ENCODE measurements around the gene DCBLD1. TPM values are rescaled to one million over a fixed set of nuclear protein-coding genes. Genes with fewer than 3 reads are reported as not detected.

DCBLD1 gene
- total RNA-seq, 1 donor from 2014 or later, result 3.8 TPM

- intact Hi-C loops (cut with micrococcal nuclease), result no loop called here
Observed at GRCh38 chr6:117521791-117522502, 39.5 kb downstream of the DCBLD1 start.

- intact Hi-C loops (cut with micrococcal nuclease), result no loop called here
Observed at GRCh38 chr6:117525607-117526006, 43.1 kb downstream of the DCBLD1 start.

GRCh38 chr6:117530467-117531242, 48.2 kb downstream of the DCBLD1 start:
- intact Hi-C loops (cut with micrococcal nuclease), result no loop called here

- intact Hi-C loops (cut with micrococcal nuclease), result no loop called here
Observed at GRCh38 chr6:117531346-117531745, 48.9 kb downstream of the DCBLD1 start.

- intact Hi-C loops (cut with micrococcal nuclease), result no loop called here
Observed at GRCh38 chr6:117531809-117532725, 49.6 kb downstream of the DCBLD1 start.

GRCh38 chr6:117533775-117534174, 51.3 kb downstream of the DCBLD1 start:
- intact Hi-C loops (cut with micrococcal nuclease), result no loop called here

- intact Hi-C loops (cut with micrococcal nuclease), result no loop called here
Observed at GRCh38 chr6:117534974-117535373, 52.5 kb downstream of the DCBLD1 start.

GRCh38 chr6:117536317-117536716, 53.8 kb downstream of the DCBLD1 start:
- intact Hi-C loops (cut with micrococcal nuclease), result no loop called here

GRCh38 chr6:117538615-117539014, 56.1 kb downstream of the DCBLD1 start:
- intact Hi-C loops (cut with micrococcal nuclease), result no loop called here

- intact Hi-C loops (cut with micrococcal nuclease), result no loop called here
Observed at GRCh38 chr6:117540670-117541069, 58.2 kb downstream of the DCBLD1 start.

- intact Hi-C loops (cut with micrococcal nuclease), result no loop called here
Observed at GRCh38 chr6:117542493-117542892, 60.0 kb downstream of the DCBLD1 start.

GRCh38 chr6:117544716-117545115, 62.2 kb downstream of the DCBLD1 start:
- intact Hi-C loops (cut with micrococcal nuclease), result no loop called here

- intact Hi-C loops (cut with micrococcal nuclease), result no loop called here
Observed at GRCh38 chr6:117545161-117545595, 62.7 kb downstream of the DCBLD1 start.

GRCh38 chr6:117546674-117547073, 64.2 kb downstream of the DCBLD1 start:
- intact Hi-C loops (cut with micrococcal nuclease), result no loop called here

GRCh38 chr6:117547688-117548621, 65.5 kb downstream of the DCBLD1 start:
- intact Hi-C loops (cut with micrococcal nuclease), result loop anchor here (1.0 to 2.0 kb wide), 7 partner anchors 8 to 1529 kb away; partner anchors contain the start of genes GOPC and NUS1

- intact Hi-C loops (cut with micrococcal nuclease), result loop anchor here (1.0 to 2.0 kb wide), 8 partner anchors 7 to 1528 kb away; partner anchors contain the start of genes DCBLD1, GOPC and NUS1
Observed at GRCh38 chr6:117548797-117549301, 66.4 kb downstream of the DCBLD1 start.

GRCh38 chr6:117549611-117550010, 67.1 kb downstream of the DCBLD1 start:
- intact Hi-C loops (cut with micrococcal nuclease), result loop anchor here (1.0 to 2.0 kb wide), 5 partner anchors 19 to 1527 kb away; partner anchors contain the start of genes DCBLD1 and NUS1

GRCh38 chr6:117550078-117550600, 67.7 kb downstream of the DCBLD1 start:
- intact Hi-C loops (cut with micrococcal nuclease), result no loop called here

- intact Hi-C loops (cut with micrococcal nuclease), result no loop called here
Observed at GRCh38 chr6:117550618-117551242, 68.3 kb downstream of the DCBLD1 start.
